Naive thymus-derived CD4-positive, alpha-beta T cell (primary cell): ENCODE data around the gene SPATA7. TPM values are rescaled to one million over a fixed set of nuclear protein-coding genes. Genes with fewer than 3 reads are reported as not detected.
A peak's percentile ranks its signal among the peaks of the same experiment; 100 is the strongest.

Source experiments
- ATAC-seq: fragments of 150-1000 bp; cut with Tn5 transposase; 2 replicates; pipeline ENCODE4 v1.10.0; 2021; ENCODE audit warnings: mild to moderate bottlenecking, moderate library complexity
- CTCF ChIA-PET: fragments of 350-600 bp; sonication (Branson Sonifier 250); formaldehyde crosslinking; loops from one replicate; lab custom pipeline; 2021; ENCODE audit warnings: antibody characterized with exemption; lab: Charles Lee
- POLR2A ChIA-PET: fragments of 350-600 bp; sonication (Branson Sonifier 250); formaldehyde crosslinking; loops from one replicate; lab custom pipeline; 2021; ENCODE audit warnings: antibody characterized with exemption, inconsistent platforms; lab: Charles Lee
- DNase-seq, 9 donors: peaks; one replicate each; pipeline versions ENCODE4 v3.0.0 to v3.0.0-alpha.2; 2020 to 2022; ENCODE audit warnings: mixed read lengths in 1 of 9
- H3K27ac ChIP-seq: one replicate; pipeline ENCODE4 v1.7.0; 2013; ENCODE audit warnings: mild to moderate bottlenecking, low read depth, low read length, moderate library complexity
- H3K27me3 ChIP-seq, 2 donors: one replicate each; pipeline ENCODE4 v1.7.0; 2013; ENCODE audit warnings: low read length in 2 of 2, mild to moderate bottlenecking in 2 of 2, moderate library complexity in 2 of 2; ENCODE audit not compliant: control insufficient read depth in 2 of 2, insufficient read depth in 2 of 2
- H3K36me3 ChIP-seq, 3 experiments: 1 replicate in 2 of 3; 2 replicates in 1 of 3; pipeline ENCODE4 v1.7.0; 2013; ENCODE audit warnings: low read length in 3 of 3, mild to moderate bottlenecking in 3 of 3, moderate library complexity in 1 of 3; ENCODE audit not compliant: insufficient read depth in 3 of 3, control insufficient read depth in 2 of 3
- H3K4me1 ChIP-seq, 2 donors: one replicate each; pipeline ENCODE4 v1.7.0; 2013; ENCODE audit warnings: low read length in 2 of 2, mild to moderate bottlenecking in 2 of 2, moderate library complexity in 1 of 2; ENCODE audit not compliant: control insufficient read depth in 2 of 2, insufficient read depth in 2 of 2
- H3K4me3 ChIP-seq: 2 replicates; pipeline ENCODE4 v1.7.0; 2013; ENCODE audit warnings: mild to moderate bottlenecking, low read length
- H3K9me3 ChIP-seq, 3 experiments: 1 replicate in 2 of 3; 2 replicates in 1 of 3; pipeline ENCODE4 v1.7.0; 2013; ENCODE audit warnings: low read length in 3 of 3; ENCODE audit not compliant: control insufficient read depth in 2 of 3
- H3K27ac Mint-ChIP-seq, 9 donors: one replicate each; pipeline ENCODE4 v1.8.0; 2020 to 2022; ENCODE audit warnings: mixed read lengths in 9 of 9, mild to moderate bottlenecking in 8 of 9, moderate library complexity in 5 of 9, inconsistent platforms in 2 of 9
- H3K27me3 Mint-ChIP-seq, 5 donors: one replicate each; pipeline ENCODE4 v1.8.0; 2021 to 2022; ENCODE audit warnings: mixed read lengths in 5 of 5, mild to moderate bottlenecking in 1 of 5
- H3K36me3 Mint-ChIP-seq, 5 donors: one replicate each; pipeline ENCODE4 v1.8.0; 2020 to 2022; ENCODE audit warnings: mixed read lengths in 5 of 5, mild to moderate bottlenecking in 3 of 5, inconsistent platforms in 1 of 5
- H3K4me1 Mint-ChIP-seq, 7 donors: one replicate each; pipeline ENCODE4 v1.8.0; 2020 to 2022; ENCODE audit warnings: mixed read lengths in 7 of 7, mild to moderate bottlenecking in 3 of 7, inconsistent platforms in 1 of 7
- H3K4me3 Mint-ChIP-seq, 10 donors: one replicate each; pipeline ENCODE4 v1.8.0; 2020 to 2022; ENCODE audit warnings: mild to moderate bottlenecking in 10 of 10, mixed read lengths in 10 of 10, moderate library complexity in 6 of 10, inconsistent platforms in 2 of 10
- H3K9me3 Mint-ChIP-seq, 11 donors: one replicate each; pipeline ENCODE4 v1.8.0; 2020 to 2022; ENCODE audit warnings: mixed read lengths in 11 of 11, mild to moderate bottlenecking in 4 of 11, inconsistent platforms in 1 of 11, moderate library complexity in 1 of 11
- intact Hi-C, 2 donors: fragments of 100-400 bp; cut with micrococcal nuclease; formaldehyde crosslinking; loops; one replicate each; pipeline ENCODE4 v1.15.1; 2023
- polyA plus RNA-seq, 2 donors: library from polyadenylated mRNA; unstranded; fragments of 300-500 nt; fragmentation: Illumina TruSeq; gene quantifications; one replicate each; pipeline ENCODE4 v1.2.3, GENCODE V29; 2021
- total RNA-seq, 6 experiments: library from RNA in 5 of 6; stranded (reverse) in 5 of 6; gene quantifications; 1 replicate in 5 of 6; 2 replicates in 1 of 6; pipeline ENCODE4 v1.2.3 and lab custom pipeline; 2021 to 2026

The SPATA7 gene, protein sequence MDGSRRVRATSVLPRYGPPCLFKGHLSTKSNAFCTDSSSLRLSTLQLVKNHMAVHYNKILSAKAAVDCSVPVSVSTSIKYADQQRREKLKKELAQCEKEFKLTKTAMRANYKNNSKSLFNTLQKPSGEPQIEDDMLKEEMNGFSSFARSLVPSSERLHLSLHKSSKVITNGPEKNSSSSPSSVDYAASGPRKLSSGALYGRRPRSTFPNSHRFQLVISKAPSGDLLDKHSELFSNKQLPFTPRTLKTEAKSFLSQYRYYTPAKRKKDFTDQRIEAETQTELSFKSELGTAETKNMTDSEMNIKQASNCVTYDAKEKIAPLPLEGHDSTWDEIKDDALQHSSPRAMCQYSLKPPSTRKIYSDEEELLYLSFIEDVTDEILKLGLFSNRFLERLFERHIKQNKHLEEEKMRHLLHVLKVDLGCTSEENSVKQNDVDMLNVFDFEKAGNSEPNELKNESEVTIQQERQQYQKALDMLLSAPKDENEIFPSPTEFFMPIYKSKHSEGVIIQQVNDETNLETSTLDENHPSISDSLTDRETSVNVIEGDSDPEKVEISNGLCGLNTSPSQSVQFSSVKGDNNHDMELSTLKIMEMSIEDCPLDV
- total RNA-seq, result 1 to 10 TPM; 1.9 to 4.3 (median 2.5) TPM
- 1 to 10 TPM; 4.2 to 6.1 TPM for polyA plus RNA-seq
- total RNA-seq (lab: John Stamatoyannopoulos, UW), result 6.1 reads per million, percentile 27 among the genes with 10 or more reads in this experiment

DNA sequence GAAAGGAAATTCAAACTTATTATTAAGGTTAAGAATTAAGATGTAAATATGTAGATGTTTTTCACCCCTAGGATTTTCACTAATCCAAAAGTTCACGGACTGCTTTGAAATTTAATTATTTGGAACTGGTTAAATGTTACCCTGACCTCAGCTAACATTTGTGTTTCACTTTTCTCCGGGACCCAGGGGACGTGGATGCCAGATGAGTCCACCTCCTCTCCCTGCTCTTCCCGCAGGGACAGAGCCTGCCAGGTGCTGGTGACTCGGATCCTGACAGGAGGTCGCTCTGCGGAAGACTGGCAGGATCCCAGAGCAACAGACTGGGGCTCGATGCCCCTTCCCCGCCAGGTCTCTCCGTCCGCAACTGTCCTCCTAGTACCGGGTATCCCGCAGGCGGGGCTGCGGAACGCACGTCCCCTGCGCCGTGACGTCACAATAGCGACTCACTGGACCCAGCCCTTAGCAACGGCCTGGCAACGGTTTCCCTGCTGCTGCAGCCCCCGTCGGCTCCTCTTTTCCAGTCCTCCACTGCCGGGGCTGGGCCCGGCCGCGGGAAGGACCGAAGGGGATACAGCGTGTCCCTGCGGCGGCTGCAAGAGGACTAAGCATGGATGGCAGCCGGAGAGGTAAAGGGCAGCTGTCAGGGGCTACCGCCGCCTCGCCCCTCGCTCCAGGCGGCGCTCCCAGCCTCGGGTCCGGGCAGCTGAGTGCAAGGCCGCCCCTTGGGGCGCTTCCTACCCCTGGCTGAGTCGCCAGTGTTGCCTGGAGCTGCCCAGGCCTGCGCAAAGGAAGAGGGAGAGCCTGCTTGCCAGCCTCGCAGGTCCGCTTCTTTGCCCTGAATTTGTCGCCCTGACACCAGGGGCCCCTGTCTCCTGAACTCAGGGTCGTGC is at the start of gene SPATA7:
TSS of gene SPATA7 (plus strand) at position 446 of the 890 bp plus-strand sequence. CDS start at position 608, 162 bp downstream.
- DNase-seq, result peak; percentile 45 to 79 (median 62)
- intact Hi-C loops, result loop anchor here (1.0 to 10.0 kb wide), 7 partner anchors 167 to 1569 kb away; partner anchors contain the start of genes EFCAB11 (in 1 of the 2), GPR65 (in 1 of the 2), PTPN21 (in 1 of the 2) and TDP1 (in 1 of the 2)
- Mint-ChIP-seq H3K27me3 (peaks cover 0 to 23% (median 0%) of the 10 kb centered on the region in 5 donors), H3K36me3 (peaks cover 0 to 4% (median 0%) of the 10 kb centered on the region in 5 donors), H3K4me3 (peak within 1 kb of the TSS; percentile 93 to 97 (median 94)), H3K27ac (peak within 1 kb of the TSS; percentile 68 to 88 (median 83)), H3K4me1 (peaks cover 6 to 29% (median 20%) of the 10 kb centered on the region in 7 donors), H3K9me3 (no peaks in the 10 kb centered on the region)
- no peaks in the 10 kb centered on the region for H3K9me3 ChIP-seq
- no peaks in the 10 kb centered on the region for H3K27me3 ChIP-seq
- peak within 1 kb of the TSS; percentile 85 for H3K4me3 ChIP-seq
- ATAC-seq, result peak; percentile 95
- ChIA-PET CTCF (no interaction called here), POLR2A (interaction anchor here (0.8 to 1.0 kb wide), 3 partner anchors 8 to 392 kb away, joined by 3 read pairs; partner anchors contain the start of gene GALC)
- peak within 1 kb of the TSS; percentile 75 for H3K27ac ChIP-seq
- peaks cover 7 to 9% of the 10 kb centered on the region in 2 donors for H3K4me1 ChIP-seq
- peaks cover 0 to 6% (median 0%) of the 10 kb centered on the region in 3 experiments for H3K36me3 ChIP-seq

DNA sequence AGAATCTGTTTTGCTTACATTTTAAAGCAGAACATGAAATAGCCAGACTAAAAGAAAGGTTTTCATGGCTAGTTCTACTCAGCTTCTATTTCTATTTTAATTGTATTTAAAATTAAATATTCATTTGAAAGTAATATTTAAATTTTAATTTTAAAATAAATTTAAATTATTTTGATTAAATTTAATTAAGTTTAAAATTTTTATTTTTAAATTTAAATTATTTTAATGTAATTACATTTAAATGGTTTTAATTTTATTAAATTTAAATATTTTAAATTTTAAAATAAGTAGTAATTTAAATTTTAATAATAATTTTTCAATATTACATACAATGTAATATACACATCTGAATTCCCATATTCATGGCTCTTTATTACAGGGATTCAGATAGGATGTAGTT is 45.1 kb upstream of the SPATA7 start:
- CTCF ChIA-PET, result no interaction called here
- POLR2A ChIA-PET, result no interaction called here
- Histone ChIP-seq H3K4me1 (no peaks in the 10 kb centered on the region), H3K9me3 (no peaks in the 10 kb centered on the region), H3K27ac (no peak overlapping the region), H3K4me3 (no peak overlapping the region), H3K27me3 (no peaks in the 10 kb centered on the region), H3K36me3 (no peaks in the 10 kb centered on the region)
- H3K27me3 Mint-ChIP-seq, result peaks cover 5 to 44% (median 28%) of the 10 kb centered on the region in 5 donors
- H3K36me3 Mint-ChIP-seq, result no peaks in the 10 kb centered on the region
- no peak overlapping the region for H3K4me3 Mint-ChIP-seq
- intact Hi-C loops, result no loop called here
- H3K27ac Mint-ChIP-seq, result no peak overlapping the region
- no peak for ATAC-seq
- peaks cover 0 to 2% (median 0%) of the 10 kb centered on the region in 11 donors for H3K9me3 Mint-ChIP-seq
- no peak for DNase-seq
- H3K4me1 Mint-ChIP-seq, result peaks cover 0 to 2% (median 0%) of the 10 kb centered on the region in 7 donors

DNA sequence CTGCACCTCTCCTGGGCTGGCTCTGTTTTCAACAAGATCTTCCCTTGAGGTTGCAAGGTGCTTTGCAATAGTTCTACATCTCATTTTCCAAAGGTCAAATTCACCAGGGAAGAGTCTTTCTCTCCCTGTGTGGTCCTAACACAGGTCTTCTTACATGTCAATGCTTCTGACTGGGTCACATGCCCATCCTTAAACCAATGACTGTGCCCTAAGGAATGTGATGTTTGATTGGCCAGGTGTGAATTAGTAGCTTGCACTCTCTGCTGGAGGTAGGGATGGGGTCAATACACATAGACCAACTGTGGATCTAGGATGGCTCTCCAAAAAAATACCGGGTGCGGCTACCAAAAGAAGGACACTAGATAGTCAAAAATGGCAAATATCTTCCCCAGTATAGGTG is 42.5 kb upstream of the SPATA7 start:
- no peak overlapping the region for H3K27ac ChIP-seq
- no peaks in the 10 kb centered on the region for H3K4me1 ChIP-seq
- no peak for DNase-seq
- no peaks in the 10 kb centered on the region for H3K27me3 ChIP-seq
- no peaks in the 10 kb centered on the region for H3K4me1 Mint-ChIP-seq
- peaks cover 5 to 28% (median 21%) of the 10 kb centered on the region in 5 donors for H3K27me3 Mint-ChIP-seq
- no peak for ATAC-seq
- H3K4me3 Mint-ChIP-seq, result no peak overlapping the region
- no peaks in the 10 kb centered on the region for H3K9me3 ChIP-seq
- intact Hi-C loops, result no loop called here
- H3K27ac Mint-ChIP-seq, result no peak overlapping the region
- ChIA-PET POLR2A (no interaction called here), CTCF (no interaction called here)
- H3K9me3 Mint-ChIP-seq, result peaks cover 0 to under 1% (median 0%) of the 10 kb centered on the region in 11 donors
- no peaks in the 10 kb centered on the region for H3K36me3 ChIP-seq
- no peak overlapping the region for H3K4me3 ChIP-seq
- H3K36me3 Mint-ChIP-seq, result no peaks in the 10 kb centered on the region

DNA sequence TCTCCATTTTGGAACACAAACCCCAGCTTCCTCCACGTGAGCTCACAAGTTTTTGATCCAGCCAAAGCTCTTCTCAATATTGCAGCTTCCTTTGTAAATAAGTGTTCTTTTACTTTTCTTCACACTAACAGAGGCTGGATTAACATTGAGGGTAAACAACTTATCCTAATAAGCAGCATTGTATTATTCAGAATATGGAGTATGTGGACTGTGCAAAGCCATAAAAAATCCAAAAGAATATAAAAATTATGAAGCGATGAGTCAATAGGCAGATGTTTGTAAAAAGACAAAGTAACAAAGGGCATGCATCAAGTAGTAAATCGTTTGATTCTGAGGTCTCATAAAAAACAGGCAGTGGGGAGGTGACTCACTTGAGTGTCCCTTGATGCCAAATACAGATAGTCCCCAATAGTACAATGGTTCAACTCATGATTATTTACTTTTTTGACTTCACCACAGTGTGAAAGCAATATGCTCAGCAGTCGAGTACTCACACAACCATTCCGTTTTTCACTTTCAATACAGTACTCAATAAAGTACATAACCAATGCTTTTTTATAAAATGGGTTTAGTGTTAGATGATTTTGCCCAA is 39.3 kb upstream of the SPATA7 start:
- H3K27ac Mint-ChIP-seq, result no peak overlapping the region
- peaks cover 1 to 18% (median 11%) of the 10 kb centered on the region in 5 donors for H3K27me3 Mint-ChIP-seq
- Histone ChIP-seq H3K27me3 (no peaks in the 10 kb centered on the region), H3K9me3 (no peaks in the 10 kb centered on the region), H3K4me1 (no peaks in the 10 kb centered on the region), H3K4me3 (no peak overlapping the region), H3K36me3 (peaks cover 0 to 2% (median 0%) of the 10 kb centered on the region in 3 experiments), H3K27ac (no peak overlapping the region)
- CTCF ChIA-PET, result interaction anchor here (0.7 kb wide), 1 partner anchor 327 kb away, joined by 4 read pairs; no protein-coding TSS in a partner anchor
- H3K4me1 Mint-ChIP-seq, result no peaks in the 10 kb centered on the region
- no peaks in the 10 kb centered on the region for H3K9me3 Mint-ChIP-seq
- ATAC-seq (no peak), DNase-seq (no peak)
- POLR2A ChIA-PET, result no interaction called here
- no peak overlapping the region for H3K4me3 Mint-ChIP-seq
- intact Hi-C loops, result no loop called here
- H3K36me3 Mint-ChIP-seq, result no peaks in the 10 kb centered on the region

DNA sequence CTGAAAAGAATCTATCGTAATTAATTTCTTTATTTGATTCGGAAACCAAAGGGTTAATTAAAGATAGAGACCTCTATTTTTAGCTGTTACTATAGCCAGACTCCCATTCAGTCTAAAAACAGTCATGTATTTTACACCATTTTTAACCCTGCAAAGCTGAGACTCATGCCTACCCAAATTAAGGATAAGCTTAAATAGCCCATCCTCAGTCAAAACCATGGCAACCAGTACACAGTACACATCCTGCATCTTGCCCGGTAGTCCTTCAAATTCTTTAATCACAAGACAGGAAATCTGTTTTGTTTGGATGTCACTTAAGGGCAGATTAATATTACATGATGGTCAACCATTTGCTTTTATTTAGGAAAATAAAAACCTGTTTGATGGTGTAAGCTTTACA is 36.9 kb upstream of the SPATA7 start:
- Histone ChIP-seq H3K27ac (no peak overlapping the region), H3K4me3 (no peak overlapping the region), H3K36me3 (peaks cover 0 to 2% (median 0%) of the 10 kb centered on the region in 3 experiments), H3K9me3 (no peaks in the 10 kb centered on the region), H3K4me1 (no peaks in the 10 kb centered on the region), H3K27me3 (no peaks in the 10 kb centered on the region)
- H3K4me3 Mint-ChIP-seq, result no peak overlapping the region
- no peaks in the 10 kb centered on the region for H3K4me1 Mint-ChIP-seq
- DNase-seq, result no peak
- H3K36me3 Mint-ChIP-seq, result no peaks in the 10 kb centered on the region
- H3K27ac Mint-ChIP-seq, result no peak overlapping the region
- peaks cover 0 to 3% (median 0%) of the 10 kb centered on the region in 5 donors for H3K27me3 Mint-ChIP-seq
- ChIA-PET CTCF (no interaction called here), POLR2A (interaction anchor here (0.9 kb wide), 1 partner anchor 8 kb away, joined by 3 read pairs; no protein-coding TSS in a partner anchor)
- H3K9me3 Mint-ChIP-seq, result no peaks in the 10 kb centered on the region
- ATAC-seq, result no peak
- intact Hi-C loops, result no loop called here
